GM21576 (cell line): Measurements from ENCODE around the gene VTI1A.
"Not testable (repeated sequence)": the region's sequence is repeated elsewhere in the genome, so short reads cannot be mapped to it uniquely, and the experiment has no call there.

Experiments
- ATAC-seq: cut with Tn5 transposase; IDR thresholded peaks from one replicate; pipeline ENCODE4 v1.9.1; 2021; ENCODE audit warnings: mild to moderate bottlenecking, moderate library complexity; ENCODE audit not compliant: unreplicated experiment

Gene VTI1A

DNA sequence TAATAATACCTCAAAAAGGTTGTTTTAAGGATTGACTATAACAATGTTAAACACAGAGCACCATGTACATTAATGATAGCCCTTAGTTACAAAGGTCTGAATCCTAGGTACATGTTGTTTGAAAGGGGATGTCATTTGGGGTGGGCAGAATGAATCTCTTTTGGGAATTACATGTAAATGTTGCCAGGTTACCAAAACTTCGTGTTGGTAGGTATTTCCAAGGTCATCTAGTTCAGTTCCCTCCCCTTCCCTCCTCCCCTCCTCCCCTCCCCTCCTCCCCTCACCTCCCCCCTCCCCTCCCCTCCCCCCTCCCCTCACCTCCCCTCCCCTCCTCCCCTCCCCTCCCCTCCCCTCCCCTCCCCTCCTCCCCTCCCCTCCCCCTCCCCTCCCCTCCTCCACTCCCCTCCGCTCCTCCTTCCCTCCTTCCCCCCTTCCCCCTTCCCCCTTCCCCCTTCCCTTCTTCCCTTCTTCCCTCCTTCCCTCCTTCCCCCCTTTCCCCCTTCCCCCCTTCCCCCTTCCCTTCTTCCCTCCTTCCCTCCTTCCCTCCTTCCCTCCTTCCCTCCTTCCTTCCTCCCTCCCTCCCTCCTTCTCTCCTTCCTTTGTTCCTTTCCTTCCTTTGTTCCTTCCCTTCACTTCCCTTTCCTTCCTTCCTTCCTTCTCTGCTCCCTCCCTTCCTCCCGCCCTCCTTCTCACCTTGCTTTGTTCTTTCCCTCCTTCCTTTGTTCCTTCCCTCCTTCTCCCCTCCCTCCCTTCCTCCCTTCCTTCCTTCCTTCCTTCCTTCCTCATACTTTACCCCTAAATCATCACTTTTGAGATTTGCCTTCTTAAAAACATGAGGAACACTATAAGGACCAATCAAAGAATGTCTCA is 8.1 kb downstream of the VTI1A start:
- no peak for ATAC-seq

DNA sequence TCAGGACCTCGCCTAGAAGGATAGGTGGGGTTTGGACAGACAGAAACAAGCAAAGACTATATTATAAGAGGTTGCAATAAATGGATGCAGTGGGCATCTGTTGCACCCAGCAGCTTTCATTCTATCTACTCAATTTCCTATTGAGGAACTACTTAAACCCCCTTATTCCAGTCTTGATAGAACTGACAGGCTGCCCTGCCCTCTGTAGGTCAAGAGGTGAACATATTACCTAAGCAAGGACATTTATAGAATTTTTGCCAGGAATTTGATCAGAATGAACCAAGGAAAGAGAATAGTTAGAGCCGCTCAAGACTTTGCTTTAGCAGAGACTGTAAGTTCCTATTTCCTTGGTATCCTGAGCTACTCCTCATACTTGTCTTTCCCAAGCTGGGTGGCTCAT is 9.5 kb downstream of the VTI1A start:
- ATAC-seq = no peak

DNA sequence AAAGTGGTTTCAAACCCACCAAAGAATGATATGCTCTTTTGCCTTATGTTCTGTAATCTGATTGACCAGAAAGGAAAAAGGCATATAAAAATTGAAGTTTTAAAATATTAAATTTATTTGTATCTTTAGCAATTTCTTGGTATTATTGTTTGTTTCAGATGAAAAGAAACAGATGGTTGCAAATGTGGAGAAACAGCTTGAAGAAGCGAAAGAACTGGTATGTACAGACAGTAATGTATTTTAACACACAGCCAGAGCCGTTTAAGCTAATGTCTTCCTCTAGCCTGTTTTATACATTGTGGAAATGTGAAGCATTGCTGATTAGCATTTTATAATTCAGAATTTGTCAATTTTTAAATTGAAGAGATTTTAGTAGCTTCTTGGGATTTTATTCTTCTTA is 13.4 kb downstream of the VTI1A start:
- no peak for ATAC-seq

DNA sequence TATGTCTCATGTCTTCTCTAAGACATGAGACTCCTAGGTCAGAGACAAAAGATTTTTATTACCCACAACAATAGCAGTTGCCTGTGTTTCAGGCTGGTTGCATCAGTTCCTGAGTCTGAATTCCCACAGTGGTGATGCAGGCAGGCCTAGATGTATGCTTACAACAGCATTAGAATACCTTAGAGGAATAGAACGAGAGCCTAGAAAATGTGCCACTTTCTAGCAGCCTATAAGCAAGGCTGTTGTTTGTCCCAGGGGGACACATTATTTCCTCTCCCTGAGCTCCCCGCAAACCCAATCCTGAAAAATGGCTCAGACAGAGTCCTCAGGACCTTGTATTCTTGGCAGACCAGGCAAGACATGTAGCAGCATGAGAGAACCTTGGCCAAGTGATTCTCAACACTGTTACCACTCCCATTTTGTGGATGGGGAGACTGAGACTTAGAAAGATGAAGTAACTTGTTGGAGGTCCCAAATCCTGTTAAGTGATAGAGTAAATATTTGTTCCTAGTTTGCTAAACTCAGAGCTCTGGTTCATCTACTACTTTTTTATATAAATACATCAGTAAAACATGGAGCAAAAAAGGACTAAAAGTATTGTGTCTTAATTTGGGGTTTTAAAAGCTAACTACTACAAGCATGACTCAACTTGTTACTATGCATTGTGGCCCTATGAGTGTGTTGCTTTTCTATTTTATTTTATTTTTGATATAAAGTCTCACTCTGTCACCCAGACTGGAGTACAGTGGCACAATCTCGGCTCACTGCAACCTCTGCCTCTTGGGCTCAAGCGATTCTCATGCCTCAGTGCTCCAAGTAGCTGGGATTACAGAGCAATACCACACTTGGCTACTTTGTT is 14.2 kb downstream of the VTI1A start:
- ATAC-seq = no peak

DNA sequence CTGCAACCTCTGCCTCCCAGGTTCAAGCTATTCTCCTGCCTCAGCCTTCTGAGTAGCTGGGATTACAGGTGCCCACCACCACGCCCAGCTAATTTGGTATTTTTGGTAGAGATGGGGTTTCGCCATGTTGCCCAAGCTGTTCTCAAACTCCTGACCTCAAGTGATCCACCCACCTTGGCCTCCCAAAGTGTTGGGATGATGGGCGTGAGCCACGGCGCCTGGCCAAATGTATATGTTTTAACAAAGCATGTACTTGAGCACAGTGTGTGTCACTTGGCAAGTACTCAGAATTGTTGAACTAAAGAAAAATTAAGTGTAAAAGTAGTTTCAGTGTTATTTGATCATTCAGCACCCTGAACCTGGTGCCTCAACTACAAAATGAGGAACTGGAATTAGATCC is 17.1 kb downstream of the VTI1A start:
- not testable (repeated sequence) for ATAC-seq

DNA sequence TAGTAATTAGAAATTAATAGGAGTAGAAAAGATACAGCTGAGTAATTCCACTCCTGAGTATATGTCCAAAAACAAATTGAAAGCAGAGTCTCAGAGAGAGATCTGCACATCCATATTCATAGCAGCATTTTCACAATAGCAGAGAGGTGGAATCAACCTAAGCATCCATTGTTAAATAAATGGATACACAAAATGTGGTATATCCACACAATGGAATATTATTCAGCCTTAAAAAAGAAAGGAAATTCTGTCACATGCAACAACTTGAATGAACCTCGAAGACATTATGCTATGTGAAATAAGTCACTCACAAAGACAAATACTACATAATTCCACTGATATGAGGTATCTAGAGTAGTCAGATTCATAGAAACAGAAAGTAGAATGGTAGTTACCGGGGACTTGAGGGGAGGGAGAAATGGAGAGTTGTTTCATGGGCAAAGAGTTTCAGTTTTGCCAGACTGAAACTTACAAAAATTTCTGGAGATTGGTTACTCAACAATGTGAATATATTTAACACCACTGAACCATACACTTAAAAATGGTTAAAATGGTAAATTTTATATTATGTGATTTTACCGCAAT is 18.4 kb downstream of the VTI1A start:
- no peak for ATAC-seq

DNA sequence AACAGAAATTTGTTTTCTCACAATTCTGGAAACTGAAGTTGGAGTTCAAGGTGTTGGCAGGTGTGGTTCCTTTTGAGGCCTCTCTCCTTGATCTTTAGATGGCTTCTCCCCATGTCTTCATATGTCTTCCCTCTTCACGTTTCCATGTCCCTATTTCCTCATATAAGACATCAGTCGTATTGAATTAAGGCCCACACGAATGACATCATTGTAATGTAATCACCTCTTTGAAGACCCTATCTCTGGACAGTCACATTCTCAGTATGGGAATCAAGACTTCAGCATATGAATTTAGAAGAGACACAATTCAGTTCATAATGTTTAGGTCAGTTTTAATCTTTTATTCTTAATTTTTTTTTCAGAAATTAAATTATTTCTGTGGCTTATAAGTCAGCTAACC is 19.8 kb downstream of the VTI1A start:
- ATAC-seq = no peak

DNA sequence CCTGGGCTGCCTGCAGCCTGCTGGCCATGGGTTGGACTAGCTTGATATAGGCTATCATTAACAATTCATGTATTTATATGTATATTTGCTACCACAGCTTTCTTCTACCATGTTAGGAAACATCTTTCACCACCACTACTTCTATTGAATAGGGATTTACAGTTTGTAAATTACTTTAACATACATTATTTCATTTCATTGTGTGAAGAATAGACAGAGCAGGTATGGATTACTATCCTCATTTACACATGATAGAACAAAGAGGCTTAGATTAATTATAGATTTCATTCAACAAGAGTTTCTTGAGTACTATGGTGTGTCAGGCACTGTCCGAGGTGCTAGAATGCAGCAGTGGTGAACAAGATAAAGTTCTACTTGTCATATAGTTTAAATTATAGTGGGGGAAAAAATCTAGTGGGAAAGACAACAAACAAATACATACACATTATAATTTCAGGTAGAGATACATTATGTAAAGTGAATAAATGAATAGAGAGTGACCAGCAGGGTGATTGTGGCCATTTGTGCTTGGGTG is 20.6 kb downstream of the VTI1A start:
- ATAC-seq = no peak

DNA sequence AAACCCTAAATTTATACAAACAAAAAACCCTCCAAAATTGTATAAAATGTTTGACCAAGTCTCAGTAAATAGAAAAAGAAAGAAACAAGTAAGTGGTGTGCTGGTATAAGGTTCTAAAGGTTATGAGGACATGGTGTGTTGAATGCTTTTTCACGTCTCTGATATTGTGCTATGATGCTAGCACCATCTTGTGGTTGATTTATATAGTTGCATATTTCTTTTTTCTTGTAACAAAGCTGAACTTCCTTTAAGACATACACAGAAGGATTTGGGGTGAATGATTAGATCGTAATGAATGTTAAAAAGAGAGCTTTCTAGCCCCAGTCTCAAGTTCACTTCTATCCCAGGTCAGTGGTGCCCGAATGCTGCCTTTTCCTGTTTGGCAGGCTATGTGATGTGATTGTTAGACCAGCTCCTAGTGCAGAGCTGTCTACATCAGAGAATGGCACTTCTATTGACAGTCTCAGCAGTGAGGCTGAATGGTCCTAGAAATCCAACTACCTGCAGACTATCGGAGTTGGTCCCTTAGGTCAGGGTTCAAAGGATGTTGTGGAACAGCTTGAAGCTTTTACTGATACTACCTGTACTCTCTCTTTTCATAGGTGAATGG is 25.0 kb downstream of the VTI1A start:
- peak; percentile 84 for ATAC-seq

DNA sequence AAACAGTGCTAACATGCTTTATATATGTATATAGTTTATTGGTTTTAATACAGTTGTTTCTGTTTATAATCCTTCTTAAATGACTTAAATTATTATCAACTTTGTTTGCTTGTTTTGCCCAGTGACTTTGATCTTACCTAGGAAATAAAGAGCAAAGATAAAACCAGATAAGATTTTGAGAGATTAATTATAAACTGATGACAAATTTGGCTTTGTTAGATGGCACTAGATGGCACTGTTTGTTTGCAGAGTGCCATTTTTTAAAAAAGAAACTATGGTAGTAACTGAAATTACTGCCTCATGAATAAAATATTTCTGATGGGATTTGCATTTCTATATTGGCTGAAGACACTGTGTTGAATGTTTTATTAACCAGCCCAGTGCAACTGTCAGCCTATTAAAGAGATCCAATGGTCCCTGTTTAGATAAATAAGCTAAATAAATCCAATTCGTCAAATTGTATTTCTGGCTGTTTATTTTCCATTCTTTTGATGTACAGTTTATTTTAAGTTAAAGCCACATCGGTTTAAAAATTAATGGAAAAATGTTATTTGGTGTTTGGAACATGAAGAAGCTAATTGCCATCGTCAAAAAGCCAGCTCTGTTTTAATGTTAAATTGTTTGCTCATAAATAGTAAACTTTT is 28.7 kb downstream of the VTI1A start:
- no peak for ATAC-seq

DNA sequence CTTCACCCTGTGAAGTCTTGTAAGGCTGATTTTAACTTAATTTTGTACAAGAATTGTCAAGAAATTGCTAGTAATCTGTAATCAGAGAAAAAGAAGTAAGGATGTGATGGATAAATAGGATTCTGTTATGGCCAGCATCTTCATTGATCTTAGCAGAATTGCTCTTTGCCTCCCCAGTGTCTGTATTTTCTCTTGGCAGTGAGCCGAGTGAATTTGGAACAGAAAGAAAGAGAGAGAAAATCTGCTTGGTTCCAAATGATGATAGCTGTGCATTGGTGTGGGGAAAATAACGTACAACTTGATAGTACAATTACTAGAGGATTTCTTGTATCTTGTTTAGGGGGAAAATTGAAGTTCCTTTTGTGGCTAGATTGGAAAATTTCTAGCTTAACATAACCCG is 34.6 kb downstream of the VTI1A start:
- ATAC-seq = no peak

DNA sequence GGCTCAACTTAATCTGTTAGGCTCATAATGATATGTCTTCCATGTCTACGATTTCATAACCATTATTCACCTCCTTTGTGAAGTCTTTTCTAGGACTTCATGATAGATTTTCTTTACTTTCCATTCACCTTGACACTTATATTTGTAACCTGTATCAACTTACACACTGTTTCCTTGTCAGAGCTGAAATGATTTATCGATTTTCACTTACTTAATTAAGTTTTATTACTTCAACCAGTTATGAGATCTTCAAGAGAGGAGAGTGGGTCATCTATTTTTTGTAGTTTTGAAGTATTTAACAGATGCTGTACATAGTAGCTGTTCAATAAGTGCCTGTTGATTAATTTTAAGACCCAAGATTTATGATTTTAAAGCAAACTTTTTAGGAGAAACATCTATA is 37.4 kb downstream of the VTI1A start:
- no peak for ATAC-seq

DNA sequence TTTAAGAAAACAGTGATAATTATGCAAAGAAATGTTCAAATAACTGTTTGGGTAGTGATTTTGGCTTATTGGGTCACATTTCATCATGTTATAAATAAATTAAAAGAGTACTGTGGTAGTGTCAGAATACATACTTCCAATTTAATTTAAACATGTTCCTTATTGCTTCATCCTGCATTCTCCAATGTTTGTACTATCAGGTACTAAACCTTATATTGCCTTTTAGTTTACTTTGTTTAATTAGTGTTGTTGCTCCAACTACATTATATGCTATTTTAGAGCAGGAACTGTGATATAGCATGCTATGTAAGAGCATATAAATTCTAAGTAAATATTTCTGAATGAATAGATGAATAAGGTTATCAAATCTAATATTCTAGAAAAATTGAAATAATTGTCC is 40.9 kb downstream of the VTI1A start:
- no peak for ATAC-seq

DNA sequence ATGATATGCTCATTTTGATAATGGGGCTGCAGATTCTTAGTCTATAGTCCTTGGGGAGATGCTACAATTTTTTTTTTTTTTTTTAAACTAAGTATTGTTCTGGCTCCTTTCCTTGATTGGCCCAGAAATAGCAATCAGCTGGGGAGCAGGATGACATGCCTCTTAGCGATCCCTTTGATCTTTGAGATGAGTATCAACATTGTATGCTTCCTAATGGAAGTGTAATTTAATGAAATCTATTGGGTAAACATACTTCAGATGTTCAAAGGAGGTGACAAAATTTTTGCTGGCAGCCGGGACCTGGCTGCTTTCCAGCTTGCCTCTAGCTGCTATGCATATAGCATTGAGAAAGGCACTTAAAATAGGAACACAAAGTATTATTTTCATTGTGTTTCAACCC is 43.5 kb downstream of the VTI1A start:
- no peak for ATAC-seq

DNA sequence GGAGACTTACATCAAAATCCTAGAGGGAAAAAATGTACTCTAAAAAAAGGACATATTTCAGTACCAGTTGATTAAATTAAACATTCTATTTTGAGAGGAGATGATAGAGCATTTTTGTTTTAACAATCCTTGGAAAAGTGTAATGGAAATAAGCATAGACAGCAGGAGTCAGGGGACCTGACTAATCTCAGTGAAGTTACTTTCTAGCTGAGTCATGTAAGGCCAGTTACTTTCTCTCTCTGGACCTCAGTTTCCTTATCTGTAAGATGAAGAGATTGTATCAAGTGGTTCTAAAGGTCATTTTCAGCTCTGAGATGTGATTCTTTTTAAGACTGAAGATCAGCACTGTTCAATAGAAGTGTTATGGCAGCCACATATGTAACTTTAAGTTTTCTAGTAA is 44.1 kb downstream of the VTI1A start:
- ATAC-seq = no peak

DNA sequence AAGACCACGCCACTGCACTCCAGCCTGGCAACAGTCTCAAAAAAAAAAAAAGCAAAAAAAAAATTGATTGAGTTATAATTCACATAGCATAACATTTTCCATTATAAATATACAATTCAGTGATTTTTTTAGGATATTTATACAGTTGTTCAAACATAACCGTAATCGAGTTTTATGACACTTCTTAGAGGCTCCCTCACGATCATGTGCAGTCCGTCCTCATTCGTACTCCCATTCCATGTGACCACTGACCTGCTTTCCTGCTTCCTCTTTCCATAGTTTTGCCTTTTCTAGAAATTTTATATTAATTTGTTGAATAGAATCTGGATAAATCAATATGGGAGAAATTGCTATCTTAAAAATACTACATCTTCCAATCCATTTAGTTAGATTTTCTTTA is 45.7 kb downstream of the VTI1A start:
- ATAC-seq = no peak

DNA sequence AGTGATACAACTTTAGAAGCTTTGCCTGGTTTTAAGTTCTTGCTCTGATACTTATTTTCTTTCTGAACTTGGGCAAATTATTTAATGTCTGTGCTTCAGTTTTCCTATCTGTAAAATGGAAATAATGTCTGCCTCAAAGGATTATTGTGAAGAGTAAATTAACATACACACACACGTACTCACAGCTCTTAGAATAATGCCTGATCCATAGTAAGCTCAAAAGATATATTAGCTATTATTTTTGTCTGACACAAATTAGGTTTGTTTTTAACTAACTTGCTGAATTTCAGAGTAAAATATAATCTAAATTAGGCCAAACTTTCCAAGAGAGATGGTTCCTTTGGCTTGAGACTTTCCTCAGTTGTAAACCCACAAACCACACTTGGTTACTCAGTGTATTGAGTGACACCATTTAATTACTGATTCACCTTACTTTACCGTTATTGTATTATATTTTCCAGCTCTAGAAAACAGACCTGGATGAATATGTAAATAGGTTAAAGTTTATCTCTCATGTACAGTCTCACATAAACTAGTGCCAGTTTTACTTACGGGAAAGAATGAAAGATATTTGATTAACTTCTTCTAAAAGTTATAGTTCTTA is 50.4 kb downstream of the VTI1A start:
- ATAC-seq = no peak

DNA sequence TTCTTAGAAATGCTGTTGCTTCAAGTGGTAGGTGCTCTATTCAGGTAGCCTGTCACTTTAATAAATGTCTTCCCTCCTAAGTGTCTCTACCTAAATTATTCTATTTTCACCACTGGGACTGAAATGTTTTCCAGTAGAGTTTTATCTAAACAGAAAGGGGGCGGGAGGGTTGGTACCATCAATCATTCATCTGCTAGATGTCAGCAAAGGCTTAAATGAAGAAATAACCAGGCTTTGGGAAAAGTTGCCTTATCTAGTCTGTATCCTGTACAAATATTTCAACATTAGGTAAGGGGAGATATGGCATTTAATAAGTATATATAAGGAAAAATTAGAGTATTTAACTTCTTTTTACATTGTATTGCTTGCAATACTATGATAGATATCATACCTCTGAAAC is 51.8 kb downstream of the VTI1A start:
- no peak for ATAC-seq

DNA sequence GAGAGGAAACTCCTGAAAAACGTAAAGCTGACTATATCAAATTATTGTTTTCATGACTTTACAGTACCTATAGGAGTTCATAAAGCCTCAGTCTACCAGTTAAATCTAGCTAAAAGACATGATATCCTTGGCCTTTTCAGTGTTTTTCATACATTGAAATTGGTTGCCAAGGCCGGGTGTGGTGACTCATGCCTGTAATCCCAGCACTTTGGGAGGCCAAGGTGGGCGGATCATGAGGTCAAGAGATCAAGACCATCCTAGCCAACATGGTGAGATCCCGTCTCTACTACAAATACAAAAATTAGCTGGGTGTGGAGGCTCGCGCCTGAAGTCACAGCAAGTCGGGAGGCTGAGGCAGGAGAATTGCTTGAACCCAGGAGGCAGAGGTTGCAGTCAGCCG is 53.0 kb downstream of the VTI1A start:
- not testable (repeated sequence) for ATAC-seq

DNA sequence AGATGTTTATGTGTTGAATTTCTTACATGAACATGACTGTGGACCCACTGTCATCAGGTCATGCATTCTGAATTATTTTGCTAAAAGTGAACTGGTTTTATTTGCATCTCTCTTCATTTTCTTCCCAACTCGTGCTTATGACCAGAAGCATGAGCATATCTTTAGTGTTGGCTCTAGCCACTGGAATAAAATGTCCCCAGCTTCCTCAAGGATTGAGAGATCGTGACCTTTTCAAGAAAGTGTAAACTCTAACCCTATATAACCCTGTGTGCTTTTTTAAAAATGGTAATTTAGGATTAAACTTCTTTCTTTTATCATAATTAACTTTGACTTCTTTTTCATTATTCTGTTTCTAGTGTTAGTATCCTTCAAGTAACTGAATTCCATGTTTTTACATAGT is 55.5 kb downstream of the VTI1A start:
- no peak for ATAC-seq
